OCI-LY7 (cell line): ENCODE measurements around the gene FSTL1.

Source experiments
- CTCF ChIP-seq: fragments of 200-600 bp; sonication (generic); conservative IDR thresholded peaks from 2 replicates; pipeline ENCODE4 v1.5.1; 2014; ENCODE audit warnings: mild to moderate bottlenecking, antibody characterized with exemption, low read length, moderate library complexity, mixed read lengths
- EZH2phosphoT487 ChIP-seq: fragments of 200-600 bp; sonication (generic); IDR thresholded peaks from 2 replicates; pipeline ENCODE4 v1.6.1; 2018; ENCODE audit warnings: low read depth, borderline replicate concordance, mild to moderate bottlenecking, mixed run types, antibody characterized with exemption, low read length, moderate library complexity, mixed read lengths

DNA sequence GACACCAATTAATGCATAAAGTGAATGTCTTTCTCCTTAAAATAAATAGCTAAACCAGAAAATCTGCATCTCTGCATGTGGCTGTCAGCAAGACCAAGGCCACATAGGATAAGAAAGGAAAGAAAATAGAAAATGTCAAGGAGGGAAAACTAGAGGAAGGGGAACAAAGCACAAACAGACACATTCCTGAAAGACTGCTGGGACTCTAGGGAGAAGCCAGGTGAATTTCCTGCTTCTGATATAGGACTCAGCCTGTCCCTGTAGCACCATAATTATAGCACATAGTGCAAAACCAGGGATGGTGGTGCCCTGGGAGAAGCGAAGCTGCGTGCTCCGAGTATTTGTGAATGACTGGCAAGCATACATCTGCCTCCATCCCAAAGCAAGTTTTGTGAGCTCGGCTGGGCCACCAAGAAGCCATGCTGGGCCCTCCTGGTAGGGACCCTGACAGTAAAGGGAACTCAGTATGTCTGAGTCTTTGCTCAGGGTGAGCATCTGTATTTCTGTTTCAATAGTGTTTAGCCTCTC is 14.2 kb downstream of the FSTL1 start:
- TF ChIP-seq CTCF: no peak
- TF ChIP-seq EZH2phosphoT487: no peak
